Erythroblast (primary cell): Measurements from ENCODE around the gene APP.

ENCODE experiments used
- GATA1 ChIP-seq: IDR thresholded peaks from 2 replicates; pipeline ENCODE4 v1.6.1; 2011; ENCODE audit warnings: low read depth, mild to moderate bottlenecking, control low read depth, low read length, moderate library complexity
- POLR2A ChIP-seq: IDR thresholded peaks from 2 replicates; pipeline ENCODE4 v1.6.1; 2011; ENCODE audit warnings: mild to moderate bottlenecking, low read length

GRCh38 chr21:26070822-26071425, 99.6 kb downstream of the APP start:
- no peak for TF ChIP-seq POLR2A
- TF ChIP-seq GATA1 = no peak
